Karpas-422 (cell line): Measurements from ENCODE around the gene UGT1A1. TPM values are rescaled to one million over a fixed set of nuclear protein-coding genes. Genes with fewer than 3 reads are reported as not detected.

Source experiments
- DNase-seq: peaks from one replicate; pipeline ENCODE4 v3.0.0-alpha.2; 2015
- H2AFZ ChIP-seq: fragments of 200-600 bp; sonication (generic); 2 replicates; pipeline ENCODE4 v1.6.1; 2014; ENCODE audit warnings: antibody characterized with exemption, low read length, mixed read lengths
- H3K27ac ChIP-seq: fragments of 200-600 bp; sonication (generic); 2 replicates; pipeline ENCODE4 v1.5.1; 2014; ENCODE audit warnings: mild to moderate bottlenecking, low read length, moderate library complexity
- H3K27me3 ChIP-seq: fragments of 200-600 bp; sonication (generic); 2 replicates; pipeline ENCODE4 v1.6.1; 2014; ENCODE audit warnings: low read length, mixed read lengths
- H3K36me3 ChIP-seq: fragments of 200-600 bp; sonication (generic); 2 replicates; pipeline ENCODE4 v1.6.1; 2014; ENCODE audit warnings: low read length, mixed read lengths; ENCODE audit not compliant: insufficient read depth
- H3K4me1 ChIP-seq: fragments of 200-600 bp; sonication (generic); 2 replicates; pipeline ENCODE4 v1.6.1; 2014; ENCODE audit warnings: mild to moderate bottlenecking, low read length, mixed read lengths
- H3K4me2 ChIP-seq: fragments of 200-600 bp; sonication (generic); 2 replicates; pipeline ENCODE4 v1.6.1; 2014; ENCODE audit warnings: low read length, low read depth, mild to moderate bottlenecking; ENCODE audit not compliant: poor library complexity, severe bottlenecking
- H3K4me3 ChIP-seq: fragments of 200-600 bp; sonication (generic); 2 replicates; pipeline ENCODE4 v1.5.1; 2014; ENCODE audit warnings: mild to moderate bottlenecking, antibody characterized with exemption, low read length, mixed read lengths
- H3K79me2 ChIP-seq: fragments of 200-600 bp; sonication (generic); 2 replicates; pipeline ENCODE4 v1.6.1; 2014; ENCODE audit warnings: mild to moderate bottlenecking, low read length, mixed read lengths
- H3K9ac ChIP-seq: fragments of 200-600 bp; sonication (generic); 2 replicates; pipeline ENCODE4 v1.6.0; 2014; ENCODE audit warnings: low read length
- H3K9me2 ChIP-seq: fragments of 200-600 bp; sonication (generic), shearing (Covaris generic); replicated peaks from 2 replicates; pipeline ENCODE4 v1.6.0; 2014; ENCODE audit warnings: mild to moderate bottlenecking, low read length, moderate library complexity; ENCODE audit not compliant: insufficient read depth
- H3K9me3 ChIP-seq: fragments of 300-700, 200-600 bp; sonication (generic); 2 replicates; pipeline ENCODE4 v1.6.1; 2014; ENCODE audit warnings: low read length, mixed read lengths
- H4K20me1 ChIP-seq: fragments of 200-600 bp; sonication (generic); 2 replicates; pipeline ENCODE4 v1.6.1; 2014; ENCODE audit warnings: mild to moderate bottlenecking, antibody characterized with exemption, low read length, low read depth; ENCODE audit not compliant: insufficient read depth
- total RNA-seq: library from RNA; depleted of rRNA; stranded (reverse); fragments of >200 nt; shearing (Covaris generic); gene quantifications from 2 replicates; pipeline ENCODE4 v1.2.3, GENCODE V29; 2014; ENCODE audit warnings: low replicate concordance

UGT1A1 gene
- total RNA-seq, 1 experiment from 2014 or later = not detected

GRCh38 chr2:233802132-233802815 lies 42.2 kb downstream of the UGT1A1 start:
- H3K4me1 ChIP-seq = peaks cover 43% of the 10 kb centered on the region
- H4K20me1 ChIP-seq = no peaks in the 10 kb centered on the region
- no peaks in the 10 kb centered on the region for H3K36me3 ChIP-seq
- no peaks in the 10 kb centered on the region; the same call in 1 of the 2 replicates for H3K27me3 ChIP-seq
- H3K79me2 ChIP-seq = no peaks in the 10 kb centered on the region
- peak overlapping the region; percentile 56 for H3K4me2 ChIP-seq
- DNase-seq = no peak
- H3K4me3 ChIP-seq = peak overlapping the region; percentile 5; the same call in 1 of the 2 replicates
- no peak overlapping the region for H3K27ac ChIP-seq
- H3K9me3 ChIP-seq = no peaks in the 10 kb centered on the region
- no peak overlapping the region for H2AFZ ChIP-seq
- no peaks in the 10 kb centered on the region for H3K9me2 ChIP-seq
- peak overlapping the region; percentile 32; the same call in 1 of the 2 replicates for H3K9ac ChIP-seq

- Histone ChIP-seq H3K4me3 (no peak overlapping the region), H3K36me3 (no peaks in the 10 kb centered on the region), H3K27me3 (no peaks in the 10 kb centered on the region; the same call in 1 of the 2 replicates), H3K9me3 (no peaks in the 10 kb centered on the region), H2AFZ (no peak overlapping the region), H3K4me2 (no peak overlapping the region), H3K79me2 (no peaks in the 10 kb centered on the region), H3K9me2 (no peaks in the 10 kb centered on the region), H3K4me1 (peaks cover 43% of the 10 kb centered on the region), H3K27ac (no peak overlapping the region), H3K9ac (no peak overlapping the region), H4K20me1 (no peaks in the 10 kb centered on the region)
- DNase-seq = no peak
These were observed 43.3 kb downstream of the UGT1A1 start for GRCh38 chr2:233803292-233803911.

- Histone ChIP-seq H3K4me1 (peaks cover 43% of the 10 kb centered on the region), H4K20me1 (no peaks in the 10 kb centered on the region), H3K9me2 (no peaks in the 10 kb centered on the region), H3K36me3 (no peaks in the 10 kb centered on the region), H3K4me2 (no peak overlapping the region), H3K27me3 (no peaks in the 10 kb centered on the region; the same call in 1 of the 2 replicates), H3K79me2 (no peaks in the 10 kb centered on the region), H3K9ac (no peak overlapping the region), H2AFZ (no peak overlapping the region), H3K27ac (no peak overlapping the region), H3K4me3 (no peak overlapping the region), H3K9me3 (no peaks in the 10 kb centered on the region)
- DNase-seq = no peak
These were observed 43.9 kb downstream of the UGT1A1 start for GRCh38 chr2:233803994-233804393.

GRCh38 chr2:233807215-233807865 lies 47.3 kb downstream of the UGT1A1 start:
- no peaks in the 10 kb centered on the region for H3K9me2 ChIP-seq
- DNase-seq = peak; percentile 65
- no peak overlapping the region for H3K4me3 ChIP-seq

GRCh38 chr2:233807966-233808935 lies 48.2 kb downstream of the UGT1A1 start:
- Histone ChIP-seq H3K79me2 (no peaks in the 10 kb centered on the region), H3K9me3 (no peaks in the 10 kb centered on the region), H3K9me2 (no peaks in the 10 kb centered on the region), H3K36me3 (no peaks in the 10 kb centered on the region), H3K27ac (no peak overlapping the region), H3K27me3 (no peaks in the 10 kb centered on the region; the same call in 1 of the 2 replicates), H3K4me2 (no peak overlapping the region), H3K4me3 (no peak overlapping the region), H2AFZ (no peak overlapping the region), H3K4me1 (peaks cover 19% of the 10 kb centered on the region), H4K20me1 (no peaks in the 10 kb centered on the region), H3K9ac (no peak overlapping the region)
- no peak for DNase-seq

More at GRCh38 chr2:233807215-233807865, 47.3 kb downstream of the UGT1A1 start:
- no peaks in the 10 kb centered on the region for H3K36me3 ChIP-seq
- no peak overlapping the region for H3K4me2 ChIP-seq
- no peaks in the 10 kb centered on the region; the same call in 1 of the 2 replicates for H3K27me3 ChIP-seq
- H4K20me1 ChIP-seq = no peaks in the 10 kb centered on the region
- no peaks in the 10 kb centered on the region for H3K9me3 ChIP-seq
- H2AFZ ChIP-seq = no peak overlapping the region
- no peak overlapping the region for H3K9ac ChIP-seq
- no peak overlapping the region for H3K27ac ChIP-seq
- H3K79me2 ChIP-seq = no peaks in the 10 kb centered on the region
- H3K4me1 ChIP-seq = peaks cover 20% of the 10 kb centered on the region

GRCh38 chr2:233810385-233810784 lies 50.3 kb downstream of the UGT1A1 start:
- no peaks in the 10 kb centered on the region; the same call in 1 of the 2 replicates for H3K27me3 ChIP-seq
- no peak for DNase-seq

GRCh38 chr2:233811087-233811486 lies 51.0 kb downstream of the UGT1A1 start:
- Histone ChIP-seq H4K20me1 (no peaks in the 10 kb centered on the region), H3K4me3 (no peak overlapping the region), H2AFZ (no peak overlapping the region), H3K36me3 (no peaks in the 10 kb centered on the region), H3K9me3 (no peaks in the 10 kb centered on the region), H3K4me1 (peaks cover 31% of the 10 kb centered on the region), H3K79me2 (no peaks in the 10 kb centered on the region), H3K9ac (no peak overlapping the region), H3K4me2 (no peak overlapping the region), H3K9me2 (no peaks in the 10 kb centered on the region), H3K27ac (no peak overlapping the region), H3K27me3 (no peaks in the 10 kb centered on the region; the same call in 1 of the 2 replicates)
- no peak for DNase-seq

More at GRCh38 chr2:233810385-233810784, 50.3 kb downstream of the UGT1A1 start:
- Histone ChIP-seq H3K9me3 (no peaks in the 10 kb centered on the region), H3K4me3 (no peak overlapping the region), H3K9me2 (no peaks in the 10 kb centered on the region), H3K79me2 (no peaks in the 10 kb centered on the region), H3K4me1 (peaks cover 33% of the 10 kb centered on the region), H3K4me2 (no peak overlapping the region), H4K20me1 (no peaks in the 10 kb centered on the region), H3K36me3 (no peaks in the 10 kb centered on the region), H3K9ac (no peak overlapping the region), H3K27ac (no peak overlapping the region), H2AFZ (no peak overlapping the region)
